CD4-positive, alpha-beta T cell treated with Interferon gamma for 1 hour (primary cell): ENCODE data around the gene CDK6.

Experiments used
- DNase-seq: peaks from one replicate; pipeline ENCODE4 v3.0.0-alpha.2; 2020

Gene CDK6

DNA sequence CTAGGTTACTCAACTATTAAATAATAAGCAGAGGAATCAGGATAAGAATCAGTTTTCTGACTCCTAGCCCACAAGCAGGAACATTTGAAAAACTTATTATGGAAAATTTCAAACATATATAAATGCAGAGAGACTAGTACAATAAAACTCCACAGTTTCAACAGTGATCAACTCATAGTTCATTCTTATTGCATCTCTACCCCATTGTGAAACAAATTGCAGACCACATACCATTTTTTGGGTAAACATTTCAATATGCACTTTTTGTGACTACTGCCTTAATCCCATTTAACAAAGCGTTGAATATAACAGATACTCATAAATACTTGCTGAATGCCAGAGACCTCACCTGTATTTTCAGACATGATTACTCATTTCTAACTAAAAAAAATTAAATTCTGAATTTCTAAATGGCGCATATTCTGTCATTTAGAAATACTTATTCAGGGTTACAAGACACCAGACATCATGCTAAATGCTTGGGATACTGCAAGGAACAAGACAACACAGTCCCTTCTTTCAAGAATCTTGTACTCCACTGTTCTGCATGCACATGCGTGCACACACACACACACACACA lies 11.4 kb downstream of the CDK6 start:
- DNase-seq, result no peak

DNA sequence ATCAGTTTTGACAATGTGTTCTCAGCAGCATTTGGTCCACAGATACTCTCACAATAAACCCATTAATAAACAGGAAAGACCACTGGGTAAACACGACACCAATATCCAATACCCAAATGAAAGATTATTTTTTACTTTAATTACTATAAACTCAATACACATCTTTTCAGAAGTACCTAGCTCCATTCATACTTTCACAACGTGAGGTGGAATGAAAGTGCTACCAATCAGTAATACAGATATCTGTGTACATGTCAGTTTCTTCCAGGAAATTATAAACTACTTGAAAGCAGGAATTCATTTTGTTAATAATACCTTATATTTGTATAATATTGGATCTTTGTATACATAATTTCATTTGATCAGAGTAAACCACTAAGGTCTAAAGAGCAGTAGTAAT lies 11.9 kb downstream of the CDK6 start:
- no peak for DNase-seq

DNA sequence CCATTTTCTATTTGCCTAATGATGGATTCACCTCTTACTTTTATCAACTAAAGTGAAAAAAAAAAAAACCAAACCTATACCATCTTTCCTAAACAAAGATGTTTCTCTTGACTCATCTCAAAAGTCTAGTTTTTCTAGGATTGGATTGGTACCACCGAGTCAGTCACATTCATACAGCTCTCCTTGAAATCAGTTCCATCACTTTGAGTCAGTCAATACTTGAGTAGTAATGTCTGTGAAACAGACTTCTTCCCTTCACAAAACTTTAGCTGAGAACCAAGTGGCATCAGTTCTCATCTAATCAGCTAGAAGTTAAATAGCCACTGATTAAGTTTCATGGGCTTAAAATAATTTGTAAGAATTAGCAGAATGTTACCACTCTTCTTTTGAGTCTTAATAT lies 13.3 kb downstream of the CDK6 start:
- no peak for DNase-seq

DNA sequence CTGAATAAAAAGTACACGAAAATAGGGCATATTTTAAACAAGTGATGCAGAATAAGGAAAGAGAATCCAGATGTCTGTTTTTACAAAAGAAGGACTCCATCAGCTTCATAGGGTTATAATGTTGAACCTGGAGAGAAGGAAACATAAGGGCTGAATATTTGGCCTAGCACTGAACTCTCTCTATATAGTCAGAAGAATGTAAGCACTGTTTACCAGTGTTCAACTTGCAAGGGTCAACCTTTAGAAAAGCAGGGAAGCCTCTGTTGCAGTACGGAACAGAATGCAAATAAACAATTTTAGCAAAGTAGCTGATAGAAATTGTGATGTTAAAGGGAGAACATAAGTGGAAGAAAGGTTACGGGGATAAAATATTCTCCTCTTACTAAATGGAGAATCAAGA lies 16.2 kb downstream of the CDK6 start:
- DNase-seq, result no peak

DNA sequence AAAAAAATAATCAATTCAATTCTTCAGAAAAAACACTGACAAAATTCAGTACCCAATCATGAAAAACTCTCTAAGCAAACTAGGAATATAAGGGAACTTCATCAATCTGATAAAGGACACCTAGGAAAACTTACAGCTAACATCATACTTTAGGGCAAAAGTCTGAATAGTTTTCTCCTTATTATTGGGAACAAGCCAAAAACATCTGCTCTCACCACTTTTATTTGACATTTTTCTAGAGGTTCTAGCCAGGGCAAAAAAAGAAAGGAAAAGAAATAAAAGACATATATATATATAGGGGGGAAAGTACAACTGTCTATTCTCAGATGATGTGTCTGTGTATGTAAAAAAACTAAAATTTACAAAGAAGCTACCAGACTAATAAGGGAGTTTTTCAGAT lies 19.0 kb downstream of the CDK6 start:
- DNase-seq, result no peak

DNA sequence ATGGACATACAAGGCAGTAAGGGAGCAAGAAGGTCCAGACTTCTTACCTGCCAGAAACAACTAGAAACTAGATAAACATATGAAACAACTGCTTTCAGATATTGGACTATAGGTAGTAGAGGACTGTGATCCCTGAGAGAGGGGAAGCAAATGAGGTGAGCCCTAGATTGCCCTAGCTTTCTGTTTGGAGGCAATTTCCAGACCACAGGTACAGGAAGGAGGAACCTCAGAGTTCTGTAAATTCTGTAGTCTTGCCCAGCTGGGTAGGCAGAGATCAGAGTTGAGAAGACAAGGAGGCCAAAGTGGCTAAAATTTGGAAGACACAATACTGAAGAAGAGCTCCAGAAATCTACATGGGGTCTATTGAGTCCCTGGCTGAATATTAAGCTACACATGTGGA lies 21.0 kb downstream of the CDK6 start:
- DNase-seq, result no peak

DNA sequence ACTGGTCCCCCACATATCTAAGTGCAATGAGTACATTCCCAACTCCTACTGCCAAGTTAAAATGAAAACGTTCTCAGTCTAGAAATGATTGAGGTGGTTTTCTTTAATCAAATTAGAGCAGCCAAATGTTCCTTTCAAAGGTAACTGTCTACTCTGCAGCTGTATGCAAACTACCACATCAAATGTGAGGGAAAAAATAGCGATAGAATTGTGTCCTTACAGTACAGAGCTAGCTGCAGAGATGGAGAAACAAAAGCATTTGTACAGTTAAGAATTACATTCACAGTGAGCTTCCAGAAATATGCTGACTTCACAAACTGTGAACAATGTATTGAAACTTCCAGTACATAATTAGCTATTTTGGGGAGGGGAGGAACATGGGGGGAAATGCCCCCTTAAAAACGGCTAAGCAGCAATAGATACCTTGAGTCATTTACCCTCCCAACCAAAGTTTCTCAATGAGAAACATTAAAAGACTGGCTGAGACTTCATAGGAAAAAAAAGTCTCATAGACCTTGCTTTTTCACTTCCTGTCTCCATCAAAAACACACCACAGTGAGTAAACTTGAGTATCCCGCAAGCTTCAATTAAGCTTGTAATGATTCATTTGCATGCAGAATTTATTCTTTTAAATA lies 22.9 kb downstream of the CDK6 start:
- no peak for DNase-seq

DNA sequence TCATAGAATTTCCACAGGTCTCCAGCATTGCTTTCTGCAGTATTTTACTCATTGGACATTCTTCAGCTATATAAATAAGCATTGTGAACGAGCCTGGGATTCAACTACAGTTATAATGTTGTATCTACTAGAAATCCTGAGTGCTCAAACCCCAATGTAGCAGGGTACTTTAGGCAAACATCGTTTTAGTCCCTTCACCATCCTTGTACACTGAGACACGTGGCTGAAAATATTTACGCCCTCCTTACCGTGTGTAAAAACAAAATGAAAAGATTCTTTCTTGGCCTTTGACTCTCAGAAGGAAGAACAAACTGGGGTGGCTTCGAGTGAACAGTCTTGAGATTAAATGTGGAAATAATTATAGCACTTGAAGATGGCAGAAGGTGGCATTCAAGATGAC lies 25.2 kb downstream of the CDK6 start:
- no peak for DNase-seq

DNA sequence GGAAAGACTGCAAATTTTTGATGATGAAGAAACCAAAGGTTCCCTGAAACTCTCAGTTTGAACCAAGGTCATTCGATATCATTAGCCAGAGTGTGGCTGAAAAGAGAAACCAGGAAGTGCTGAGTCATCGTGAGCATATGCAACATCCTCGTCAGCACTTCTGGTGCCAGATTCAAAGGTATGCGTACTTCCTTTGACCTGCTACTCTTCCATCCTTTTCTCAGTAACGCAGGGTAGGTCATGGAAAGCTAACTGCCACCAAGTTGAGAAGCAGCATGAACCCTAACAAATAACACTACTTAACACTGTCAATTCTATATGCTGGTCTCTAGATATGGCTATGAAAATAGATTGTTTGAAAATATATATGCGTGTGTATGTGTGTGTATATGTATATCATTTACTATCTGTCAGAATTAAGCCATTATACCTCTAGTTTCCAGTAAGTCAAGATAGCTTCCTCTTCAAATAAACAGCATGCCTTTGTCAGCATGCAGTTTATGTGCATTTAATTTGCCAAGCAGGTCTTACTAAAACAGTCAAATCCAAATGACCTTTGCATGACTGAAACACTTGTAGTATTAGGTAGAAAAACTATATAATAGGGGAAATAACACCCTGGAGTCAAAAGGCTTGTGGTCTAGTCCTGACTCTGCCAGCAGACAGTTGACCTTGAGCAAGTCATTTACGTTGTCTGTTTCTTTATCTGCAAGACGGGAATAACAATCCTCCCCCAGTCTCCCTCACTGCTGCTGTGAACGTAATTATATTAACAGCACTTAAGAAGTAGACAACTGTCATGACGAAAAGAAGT lies 26.4 kb downstream of the CDK6 start:
- peak; percentile 44 for DNase-seq

DNA sequence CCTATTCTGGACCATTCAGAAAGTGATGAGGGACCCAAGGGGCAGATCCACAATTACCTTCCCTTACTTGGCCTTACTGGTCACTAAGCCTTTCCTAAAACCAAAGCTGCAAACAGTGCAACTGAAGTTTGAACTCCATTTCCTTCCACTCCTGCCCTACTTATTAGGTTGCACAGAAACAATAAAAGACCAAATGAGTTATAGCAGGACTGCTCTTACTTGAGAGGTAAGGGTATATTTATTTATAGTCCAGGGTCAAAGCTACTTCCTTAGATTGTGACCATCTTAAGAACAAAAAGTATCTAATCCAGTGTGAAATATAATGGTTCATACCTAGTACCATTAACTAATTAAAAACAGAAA lies 27.0 kb downstream of the CDK6 start:
- no peak for DNase-seq

DNA sequence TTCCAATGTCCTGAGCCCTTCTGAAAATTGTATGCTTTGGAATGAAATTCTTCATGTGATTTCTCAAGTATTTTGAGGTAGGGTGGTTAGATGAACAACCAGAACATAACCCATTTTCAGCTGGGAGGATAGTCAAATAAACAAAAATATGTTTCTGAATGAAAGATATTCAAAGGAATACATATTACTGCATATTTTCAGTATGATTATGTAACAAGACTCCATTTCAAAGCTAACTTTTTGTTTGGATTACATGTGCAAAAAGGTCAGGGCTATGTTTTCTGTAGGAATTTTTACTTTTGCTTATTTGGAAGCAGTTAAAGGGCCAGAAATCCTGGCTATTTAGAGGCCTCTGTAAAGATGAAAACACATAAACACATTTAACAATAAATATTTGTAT lies 27.7 kb downstream of the CDK6 start:
- no peak for DNase-seq

DNA sequence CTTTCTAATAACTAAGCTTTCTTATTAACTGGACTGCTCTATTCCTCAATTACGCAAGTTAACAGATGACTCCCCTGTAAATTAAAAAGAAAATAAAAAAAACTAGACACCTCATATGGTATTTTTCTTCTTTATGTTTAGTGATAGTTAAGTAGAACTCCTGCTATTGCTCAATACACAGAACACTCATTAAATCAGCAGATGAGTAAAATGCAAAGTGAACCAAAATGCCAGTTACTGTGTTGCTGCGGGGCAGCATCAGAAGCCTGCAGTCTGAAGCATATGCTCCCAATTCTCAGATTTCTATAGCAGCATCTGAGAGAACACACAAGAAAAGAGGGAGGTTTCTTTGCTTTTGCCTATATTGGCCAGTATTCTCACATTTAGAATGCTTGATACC lies 28.4 kb downstream of the CDK6 start:
- no peak for DNase-seq

DNA sequence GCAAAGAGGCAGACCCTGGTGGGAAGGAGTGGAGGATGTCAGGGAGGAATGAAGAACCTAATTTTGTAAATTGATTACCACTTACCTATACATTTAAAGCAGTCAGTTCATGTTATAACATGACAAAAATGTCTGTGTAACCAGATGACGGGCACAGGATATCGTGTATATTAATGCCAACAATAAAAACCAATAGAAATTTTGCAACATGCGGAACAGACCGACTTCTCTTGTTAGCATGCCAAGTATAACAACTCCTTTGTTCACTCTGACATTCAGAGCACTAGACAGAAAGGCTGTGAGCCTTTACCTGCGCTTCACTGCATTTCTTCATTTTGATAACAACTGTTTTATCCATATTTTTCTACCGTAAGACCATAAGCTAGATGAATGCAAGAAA lies 29.9 kb downstream of the CDK6 start:
- DNase-seq, result no peak

DNA sequence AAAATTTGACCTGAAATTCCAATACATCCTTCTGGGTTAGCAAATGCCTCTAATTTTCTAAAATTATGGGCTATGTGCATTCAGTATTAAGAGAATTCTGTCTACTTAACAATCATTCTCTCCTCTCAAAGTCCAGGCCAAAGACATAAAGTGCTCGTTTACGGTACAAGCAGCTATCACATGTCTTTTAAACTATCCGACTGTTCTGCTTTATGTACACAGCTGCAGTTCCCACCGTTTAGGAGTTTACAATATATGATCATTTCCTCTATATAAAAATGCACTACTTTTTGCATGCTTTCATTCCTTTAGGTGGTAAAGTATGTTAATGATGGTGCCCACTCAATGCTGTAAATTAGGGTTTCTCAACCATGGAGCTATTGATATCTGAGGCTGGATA lies 34.0 kb downstream of the CDK6 start:
- no peak for DNase-seq

DNA sequence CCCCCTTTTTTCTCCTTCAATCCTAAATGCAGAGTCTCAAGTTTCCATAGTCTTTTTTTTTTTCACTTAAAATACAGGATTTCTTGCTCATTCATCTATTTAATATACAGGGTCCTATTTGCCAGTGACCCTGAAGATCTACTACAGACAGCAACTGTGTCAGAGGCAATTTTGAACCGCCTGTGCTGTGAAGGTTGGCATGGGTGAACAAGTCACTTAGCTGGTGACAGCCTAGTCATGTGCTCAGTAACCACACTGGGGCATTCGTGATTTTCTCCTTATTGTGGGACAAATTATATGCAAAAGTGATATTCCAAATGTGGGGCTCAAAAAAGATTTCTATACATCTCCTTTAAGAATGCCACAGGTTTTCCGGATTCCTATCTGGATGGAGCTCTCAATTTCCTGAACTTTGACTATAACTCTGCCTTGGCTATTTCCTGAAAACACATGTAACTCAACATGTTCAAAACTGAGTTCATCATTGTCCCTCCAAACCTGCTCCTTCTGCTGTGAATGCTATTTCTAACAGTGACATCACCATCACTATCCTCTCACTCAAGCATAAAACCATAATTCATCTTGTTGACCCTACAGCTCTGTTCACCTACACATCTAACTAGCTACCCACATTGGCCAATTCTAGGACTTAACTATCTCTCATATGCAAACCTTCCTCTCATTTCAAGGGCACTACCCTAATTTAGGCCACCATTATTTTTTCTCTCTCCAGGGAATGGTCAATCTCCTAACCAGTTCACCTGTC lies 36.7 kb downstream of the CDK6 start:
- DNase-seq, result no peak

DNA sequence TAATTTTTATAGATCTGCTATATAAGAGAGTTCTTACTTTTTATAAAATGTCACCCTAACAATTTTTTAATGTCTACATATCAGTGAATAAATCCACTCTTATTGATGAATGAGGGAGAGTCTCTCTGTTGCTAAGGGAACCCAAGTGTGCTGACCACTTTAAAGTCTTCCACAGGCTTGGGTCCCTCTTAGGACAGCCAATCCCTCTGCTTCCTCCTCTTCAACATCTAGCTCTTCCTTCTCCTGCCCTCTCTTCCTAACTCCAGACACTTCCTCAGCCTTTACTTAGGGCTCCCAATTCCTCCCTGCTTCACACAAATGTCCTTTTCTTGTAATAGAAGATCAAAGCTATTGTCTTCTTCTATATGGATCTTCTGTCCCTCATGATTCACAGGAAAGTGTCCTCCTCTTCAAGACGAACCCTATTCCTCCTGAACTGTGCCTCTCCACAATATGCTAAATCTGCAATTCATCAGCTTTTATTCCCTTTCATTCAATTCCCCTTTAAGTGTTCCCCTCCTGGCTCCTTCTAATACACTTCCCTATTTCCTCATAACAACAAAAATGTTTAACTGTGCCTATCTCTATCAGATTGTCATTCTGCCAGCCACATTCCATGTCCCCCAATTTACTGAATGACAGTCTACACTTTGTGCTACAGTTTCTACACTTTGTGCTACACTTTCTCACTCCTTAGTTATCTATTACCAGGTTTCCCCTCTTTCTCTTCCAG lies 37.7 kb downstream of the CDK6 start:
- DNase-seq, result no peak

DNA sequence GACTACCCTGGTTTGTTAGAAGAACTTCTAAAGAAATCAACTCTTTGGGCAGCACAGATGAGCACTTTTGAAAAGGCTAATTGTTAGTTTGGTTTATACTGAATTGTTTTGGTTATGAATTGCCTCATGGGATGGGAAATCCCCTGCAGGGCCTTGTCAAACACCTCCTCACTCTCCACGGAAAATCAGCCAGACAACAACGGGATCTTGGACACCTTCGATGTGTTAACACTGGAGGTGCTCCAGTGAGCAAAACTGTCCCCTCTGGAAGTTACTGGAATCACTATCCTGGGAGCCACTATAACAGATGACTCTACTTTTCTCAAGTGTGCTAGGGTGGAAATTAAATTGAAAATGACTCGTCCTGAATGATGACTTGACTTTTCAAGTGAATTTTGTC lies 38.7 kb downstream of the CDK6 start:
- DNase-seq, result no peak

DNA sequence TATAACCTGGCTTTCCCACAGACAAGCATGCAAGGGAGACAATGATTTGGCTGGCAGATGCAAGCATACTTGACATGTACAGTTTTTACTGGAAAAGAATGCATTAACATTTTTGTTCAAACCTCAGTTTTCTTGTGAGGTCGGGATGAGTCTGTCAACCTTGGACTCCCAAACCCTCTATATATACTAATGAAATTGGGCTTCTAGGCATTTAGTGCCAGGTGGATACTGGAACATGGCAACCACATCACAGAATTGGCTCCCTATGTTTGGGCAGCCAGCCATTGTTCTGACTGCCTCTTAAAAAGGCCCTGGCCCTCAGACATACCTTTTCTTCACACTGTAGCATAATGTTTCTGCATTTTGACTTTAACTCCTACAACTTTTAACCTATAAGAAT lies 39.1 kb downstream of the CDK6 start:
- DNase-seq, result no peak

DNA sequence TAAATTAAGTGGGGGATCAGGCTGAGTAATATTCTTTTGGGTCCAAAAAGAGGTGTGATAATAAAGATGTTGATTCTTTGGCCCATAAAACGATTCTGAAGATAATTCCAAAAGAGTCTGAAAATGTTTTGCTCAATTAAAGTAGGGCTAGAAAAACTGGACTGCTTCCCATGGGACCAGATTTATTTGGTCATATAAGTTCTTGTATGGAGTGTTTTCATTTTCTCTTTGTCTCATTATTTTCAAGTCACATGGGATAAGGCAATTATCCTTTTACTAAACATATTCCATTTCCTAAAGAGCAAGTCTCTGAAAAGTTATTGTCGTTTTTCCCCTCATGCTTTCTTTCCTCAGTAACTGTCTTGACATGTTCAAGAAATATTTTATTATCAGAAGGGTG lies 41.5 kb downstream of the CDK6 start:
- no peak for DNase-seq

DNA sequence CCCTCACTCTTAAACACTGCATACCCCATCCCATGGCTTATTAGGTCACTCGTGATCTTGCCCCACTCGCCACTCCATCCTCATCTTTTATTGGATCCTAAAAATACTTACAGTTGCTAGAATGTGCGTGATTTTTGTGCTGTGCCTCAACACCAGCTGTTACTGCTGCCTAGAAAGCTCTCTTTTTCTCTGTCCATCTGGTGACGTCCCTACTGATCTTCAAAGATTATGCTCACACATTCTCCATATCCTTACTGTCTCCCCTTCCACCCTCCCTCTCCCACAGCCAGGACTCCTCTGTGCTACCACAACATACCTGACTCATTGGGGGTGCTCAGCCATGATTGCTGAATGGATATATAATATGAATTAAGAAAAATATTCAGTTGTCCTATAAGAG lies 42.0 kb downstream of the CDK6 start:
- no peak for DNase-seq

DNA sequence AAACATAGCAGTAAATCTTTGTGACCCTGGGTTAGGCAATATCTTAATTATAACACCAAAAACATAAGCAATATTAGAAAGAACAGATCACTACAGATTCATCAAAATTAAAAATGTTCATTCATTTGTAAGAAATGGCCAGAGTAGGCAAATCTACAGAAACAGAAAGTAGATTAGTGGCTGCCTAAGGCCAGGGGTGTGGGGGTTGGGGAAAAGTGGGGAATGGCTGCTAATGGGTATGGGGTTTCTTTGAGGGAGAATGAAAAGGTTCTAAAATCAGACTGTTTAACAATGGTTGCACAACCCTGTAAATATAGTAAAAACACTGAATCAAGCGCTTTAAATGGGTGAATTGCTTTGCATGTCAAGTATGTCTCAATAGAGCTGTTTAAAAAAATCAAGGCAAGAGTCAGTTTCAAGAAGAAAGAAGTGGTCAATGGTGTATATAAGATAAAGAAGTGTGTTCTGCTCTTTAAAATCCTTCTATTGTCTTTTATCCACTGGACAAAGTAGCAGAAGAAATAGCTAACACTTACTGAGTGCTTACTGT lies 42.6 kb downstream of the CDK6 start:
- no peak for DNase-seq

DNA sequence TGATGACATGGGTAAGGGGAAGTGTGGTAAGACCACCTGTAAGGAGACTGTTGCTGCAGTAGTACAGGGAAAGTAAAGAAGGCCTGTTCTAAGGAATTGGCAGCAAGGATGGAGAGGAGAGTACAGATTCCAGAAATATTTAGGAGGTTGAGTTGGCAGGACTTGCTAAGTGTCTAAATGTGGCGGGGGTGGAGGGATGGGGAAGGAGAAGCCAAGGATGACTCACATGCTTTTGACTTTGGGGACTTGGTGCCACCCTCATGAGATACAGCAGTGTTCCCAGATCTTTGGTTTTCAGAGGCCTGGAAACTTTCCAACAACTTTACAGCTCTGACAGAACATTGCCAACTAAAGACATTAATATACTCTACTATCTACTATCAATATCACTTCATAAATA lies 45.4 kb downstream of the CDK6 start:
- no peak for DNase-seq
